GM12891 (cell line): ENCODE data around the gene SEC23B.

Experiments
- PAX5 ChIP-seq: IDR thresholded peaks from 2 replicates; pipeline ENCODE4 v1.6.1; 2011; ENCODE audit warnings: low read length, moderate library complexity, mild to moderate bottlenecking; ENCODE audit not compliant: insufficient read depth, severe bottlenecking
- POLR2A ChIP-seq: IDR thresholded peaks from 2 replicates; pipeline ENCODE4 v1.6.1; 2011; ENCODE audit warnings: low read depth, low read length, control low read depth
- POLR2AphosphoS5 ChIP-seq: IDR thresholded peaks from 2 replicates; pipeline ENCODE4 v1.6.1; 2011; ENCODE audit warnings: low read depth, low read length, control low read depth
- POU2F2 ChIP-seq: IDR thresholded peaks from 2 replicates; pipeline ENCODE4 v1.6.1; 2011; ENCODE audit warnings: low read depth, mild to moderate bottlenecking, control low read depth, low read length, moderate library complexity
- SPI1 ChIP-seq: IDR thresholded peaks from 2 replicates; pipeline ENCODE4 v1.6.1; 2011; ENCODE audit warnings: low read depth, low read length, control low read depth
- TAF1 ChIP-seq: IDR thresholded peaks from 2 replicates; pipeline ENCODE4 v1.6.1; 2011; ENCODE audit warnings: low read depth, low read length, control low read depth

- TF ChIP-seq POLR2AphosphoS5 (no peak), POLR2A (no peak), TAF1 (no peak), PAX5 (no peak), POU2F2 (no peak), SPI1 (no peak)
Observed at GRCh38 chr20:18523066-18523465, 15.3 kb downstream of the SEC23B start.
